ENCODE results near the gene LATS2.

The LATS2 gene

GRCh38 chr13:21018220-21018619 is 43.2 kb downstream of the LATS2 start:
- FAIRE-seq (no peak), DNase-seq (ENCODE audit: low spot score) (no peak)

DNA sequence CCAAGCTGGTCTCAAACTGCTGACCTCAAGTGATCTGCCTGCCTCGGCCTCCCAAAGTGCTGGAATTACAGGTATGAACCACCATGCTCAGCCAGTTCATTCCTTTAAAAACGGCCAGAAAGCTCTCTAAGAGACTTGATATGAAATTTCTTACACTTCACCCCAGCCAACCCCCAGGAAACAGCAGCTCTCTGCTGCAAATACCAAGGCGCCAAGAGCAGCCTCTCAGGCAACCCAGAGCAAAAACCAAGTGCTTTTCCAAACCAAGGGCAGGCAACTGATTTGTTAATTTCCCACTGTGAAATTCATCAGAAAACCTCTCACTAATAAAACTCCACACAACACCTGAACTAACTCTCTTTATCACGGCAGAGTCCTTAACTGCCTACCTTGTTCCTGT is 44.9 kb downstream of the LATS2 start:
- no peak for FAIRE-seq

GRCh38 chr13:21015284-21015683 is 46.1 kb downstream of the LATS2 start:
- DNase-seq (ENCODE audit: low spot score) (peak; percentile 28), FAIRE-seq (no peak)

More for the DNA sequence above, 44.9 kb downstream of the LATS2 start:
- no peak for DNase-seq (ENCODE audit: low spot score)

GRCh38 chr13:21014502-21015170 is 46.8 kb downstream of the LATS2 start:
- peak; percentile 65 for DNase-seq (ENCODE audit: low spot score)
- peak; percentile 41 for FAIRE-seq

DNA sequence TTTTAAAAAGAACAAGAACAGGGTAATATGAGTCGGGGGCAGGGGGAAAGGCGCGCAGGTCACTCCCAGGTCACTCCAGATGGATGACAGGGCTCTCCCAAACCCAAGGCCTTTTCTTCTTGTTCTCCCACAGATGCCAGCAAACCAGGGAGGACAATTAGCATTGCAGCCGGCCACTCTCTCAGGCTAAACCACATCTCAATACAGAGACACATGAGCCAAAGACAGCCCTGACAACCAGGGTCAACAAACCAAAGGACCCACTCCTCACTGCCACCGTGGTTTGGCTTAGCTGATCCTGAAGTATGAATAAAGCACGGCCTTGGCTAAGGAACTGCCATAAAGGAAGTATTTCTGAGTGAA is 47.3 kb downstream of the LATS2 start:
- no peak for FAIRE-seq
- DNase-seq (ENCODE audit: low spot score): no peak

- DNase-seq (ENCODE audit: low spot score) (no peak), FAIRE-seq (no peak)
These were observed 47.7 kb downstream of the LATS2 start for GRCh38 chr13:21013682-21014038.

- FAIRE-seq: no peak
- DNase-seq (ENCODE audit: low spot score): peak; percentile 39
These were observed 48.3 kb downstream of the LATS2 start for GRCh38 chr13:21012841-21013681.

DNA sequence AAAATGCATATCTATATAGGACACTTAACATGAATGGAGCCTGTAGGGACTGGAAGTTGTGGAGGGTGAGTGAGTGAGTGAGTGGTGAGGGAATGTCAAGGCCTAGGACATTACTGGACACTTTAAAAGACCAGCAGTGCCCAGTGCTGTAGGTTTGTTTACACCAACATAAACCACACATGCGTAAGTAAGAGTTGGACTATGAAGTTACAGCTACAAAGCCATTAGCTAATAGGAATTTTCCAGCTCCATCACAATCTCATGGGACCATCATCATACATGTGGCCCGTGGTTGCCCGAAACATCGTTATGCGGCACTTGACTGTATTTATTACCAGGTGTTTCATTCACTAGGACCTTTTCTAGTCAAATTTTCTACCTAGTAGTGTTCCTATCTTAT is 49.2 kb downstream of the LATS2 start:
- no peak for DNase-seq (ENCODE audit: low spot score)
- FAIRE-seq: no peak

GRCh38 chr13:21011378-21011777 is 50.0 kb downstream of the LATS2 start:
- FAIRE-seq: peak; percentile 74
- peak; percentile 37 for DNase-seq (ENCODE audit: low spot score)

GRCh38 chr13:21010621-21011020 is 50.8 kb downstream of the LATS2 start:
- no peak for FAIRE-seq
- no peak for DNase-seq (ENCODE audit: low spot score)

DNA sequence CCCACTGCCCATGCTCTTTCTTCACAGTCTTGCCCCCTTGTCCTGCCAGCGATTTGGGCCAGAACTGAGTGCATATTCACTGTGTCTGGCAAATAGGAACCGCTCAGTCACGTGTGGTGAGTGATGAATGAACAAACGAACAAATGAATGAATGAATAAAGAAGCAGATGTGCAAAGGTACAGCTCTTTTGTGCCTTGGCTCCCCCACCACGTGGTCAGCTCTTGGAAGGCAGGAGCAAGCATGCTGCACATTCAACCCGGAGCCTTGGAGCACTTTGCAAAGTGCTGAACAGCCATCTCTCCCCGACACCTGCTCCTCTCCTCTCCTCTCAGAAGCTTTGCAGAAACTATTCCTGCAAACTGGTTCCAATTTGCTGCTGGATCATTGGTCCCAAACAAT is 52.4 kb downstream of the LATS2 start:
- FAIRE-seq (no peak), DNase-seq (ENCODE audit: low spot score) (no peak)

DNA sequence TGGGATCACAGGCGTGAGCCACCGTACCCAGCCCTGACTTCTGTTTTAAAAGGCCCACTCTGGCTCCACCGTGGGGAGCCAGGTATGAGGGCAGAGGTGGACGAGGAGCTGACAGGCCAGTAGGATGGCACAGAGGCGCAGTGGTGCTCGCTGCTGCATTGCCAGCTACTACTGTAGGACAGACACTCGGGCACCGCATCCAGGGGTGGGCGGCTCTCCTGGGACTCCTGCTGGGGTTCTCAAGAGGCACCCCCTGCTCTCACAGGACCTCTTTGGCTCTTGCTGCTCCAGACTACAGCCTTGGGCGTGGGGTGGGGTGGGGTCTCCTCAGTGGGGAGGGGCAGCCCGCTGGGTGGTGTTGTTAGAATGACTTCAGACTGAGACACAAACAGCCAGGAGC is 53.4 kb downstream of the LATS2 start:
- FAIRE-seq (no peak), DNase-seq (ENCODE audit: low spot score) (no peak)

GRCh38 chr13:21006141-21007005 is 55.0 kb downstream of the LATS2 start:
- FAIRE-seq (no peak), DNase-seq (ENCODE audit: low spot score) (no peak)

DNA sequence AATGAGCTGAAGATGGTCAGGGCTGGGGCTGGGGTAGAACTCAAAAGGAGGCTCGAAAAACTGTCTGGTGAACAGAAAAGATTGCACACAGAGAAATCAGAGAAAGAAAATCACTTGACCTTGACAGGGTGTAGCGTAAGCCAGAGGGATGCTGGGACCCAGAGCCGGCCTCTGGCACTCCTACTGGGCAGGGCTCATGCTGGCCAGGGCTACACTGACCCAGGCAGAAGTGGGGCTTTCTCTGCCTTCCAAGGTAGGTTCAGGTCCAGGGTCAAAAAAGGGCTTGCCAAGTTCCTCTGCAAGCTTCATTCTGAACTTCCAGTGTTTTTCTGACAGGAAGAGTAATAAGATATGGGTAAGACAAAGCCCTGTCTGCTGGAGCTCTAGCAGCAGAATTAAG is 56.2 kb downstream of the LATS2 start:
- DNase-seq (ENCODE audit: low spot score) (no peak), FAIRE-seq (no peak)

DNA sequence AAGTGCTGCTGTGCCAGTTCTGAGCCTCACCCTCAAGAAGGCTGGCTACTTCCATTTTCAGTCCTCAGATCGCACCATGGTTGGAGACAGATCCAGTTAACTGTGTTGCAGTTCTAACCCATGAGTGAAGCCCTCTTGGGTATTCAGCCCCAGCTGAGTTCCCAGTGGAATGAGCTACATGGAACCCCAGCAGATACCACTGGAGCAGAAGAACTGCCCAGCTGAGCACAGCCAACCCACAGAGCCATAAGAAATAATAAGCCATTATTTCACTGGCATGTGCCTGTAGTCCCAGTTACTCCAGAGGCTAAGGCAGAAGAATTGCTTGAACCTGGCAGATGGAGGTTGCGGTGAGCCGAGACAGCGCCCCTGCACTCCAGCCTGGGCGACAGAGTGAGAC is 59.9 kb downstream of the LATS2 start:
- no peak for FAIRE-seq
- no peak for DNase-seq (ENCODE audit: low spot score)

GRCh38 chr13:21000647-21001046 is 60.7 kb downstream of the LATS2 start:
- DNase-seq (ENCODE audit: low spot score) (no peak), FAIRE-seq (no peak)

GRCh38 chr13:20998649-20999415 is 62.6 kb downstream of the LATS2 start:
- FAIRE-seq (no peak), DNase-seq (ENCODE audit: low spot score) (no peak)

DNA sequence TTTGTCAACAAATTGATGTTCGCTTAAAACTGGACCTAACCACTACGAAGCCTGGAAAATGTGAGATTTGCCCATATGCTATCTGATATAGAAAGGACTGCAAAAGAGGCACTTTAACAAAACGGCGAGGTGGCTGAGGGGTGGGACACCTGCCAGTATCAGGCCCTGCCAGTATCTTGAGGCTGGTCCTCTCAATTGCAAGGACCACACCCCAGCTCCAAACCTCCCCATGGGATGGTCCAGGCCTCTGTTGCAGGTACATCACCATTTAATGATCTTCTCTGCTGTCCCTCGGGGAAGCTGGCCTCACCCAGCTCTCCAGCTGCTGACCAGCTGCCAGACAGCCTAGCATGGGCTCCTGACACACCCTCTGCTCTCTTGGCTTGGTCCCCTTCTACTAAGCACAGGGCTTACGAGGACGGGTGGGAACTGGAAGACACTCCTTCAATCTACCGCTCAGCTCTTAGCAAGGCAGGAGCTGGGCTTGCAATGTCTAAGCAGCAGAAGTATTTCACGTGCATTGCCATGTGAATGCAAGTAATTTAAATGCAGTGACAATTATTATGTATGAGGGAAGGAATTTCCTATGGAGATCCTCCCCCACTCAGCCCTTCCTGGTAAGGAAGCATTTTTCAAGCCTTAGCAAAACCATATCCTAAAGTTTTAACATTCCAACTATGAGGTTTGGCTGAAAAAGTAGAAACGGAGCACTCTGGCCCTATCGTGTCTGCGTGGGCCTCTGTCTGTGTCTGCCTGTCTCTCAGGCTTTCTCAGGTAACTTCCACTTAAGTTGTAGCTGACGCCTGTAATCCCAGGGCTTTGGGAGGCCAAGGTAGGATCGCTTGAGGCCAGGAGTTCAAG is 63.9 kb downstream of the LATS2 start:
- FAIRE-seq: no peak
- peak; percentile 71 for DNase-seq (ENCODE audit: low spot score)

DNA sequence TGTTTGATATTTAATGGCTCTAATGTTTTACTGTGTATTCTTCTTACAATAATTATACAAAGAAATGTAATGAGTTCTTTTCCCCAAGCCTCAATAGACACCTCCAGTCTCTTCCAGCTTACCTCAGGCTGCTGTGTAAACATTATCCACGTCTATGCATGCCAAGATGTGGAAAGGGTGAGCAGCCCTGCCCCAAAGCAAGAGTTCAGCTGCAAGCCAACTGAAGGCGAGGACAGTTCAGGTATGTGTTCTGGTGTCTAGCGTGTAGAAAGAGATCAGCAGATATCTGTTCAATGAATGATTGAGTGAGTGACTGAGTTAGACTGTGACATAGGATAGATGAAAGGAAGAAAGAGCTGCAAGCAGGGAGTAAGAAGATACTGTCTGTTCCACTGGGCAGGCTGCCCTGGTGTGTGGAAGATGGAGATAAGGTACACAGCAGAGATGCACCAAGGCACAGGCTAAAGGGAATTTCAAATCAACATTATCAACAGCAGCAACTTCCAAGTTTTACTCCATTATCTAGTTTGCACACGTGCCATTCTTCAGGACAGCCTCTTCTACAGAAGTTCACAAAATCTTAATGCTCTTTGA is 66.0 kb downstream of the LATS2 start:
- DNase-seq (ENCODE audit: low spot score) (no peak), FAIRE-seq (no peak)

DNA sequence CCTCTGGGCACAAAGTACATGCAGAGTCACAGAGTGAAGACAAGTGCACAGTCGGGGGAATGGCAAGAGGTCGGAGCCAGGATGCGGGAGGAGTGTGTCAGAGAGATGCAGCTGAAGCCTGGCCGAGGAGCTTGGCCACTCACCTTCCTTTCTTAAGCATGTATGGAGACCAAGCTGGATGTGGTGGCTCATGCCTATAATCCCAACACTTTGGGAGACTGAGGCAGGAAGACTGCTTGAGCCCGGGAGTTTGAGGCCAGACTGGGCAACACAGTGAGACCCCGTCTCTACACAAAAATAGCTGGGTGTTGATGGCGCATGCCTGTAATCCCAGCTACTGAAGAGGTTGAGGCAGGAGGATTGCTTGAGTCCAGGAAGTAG is 67.0 kb downstream of the LATS2 start:
- FAIRE-seq (no peak), DNase-seq (ENCODE audit: low spot score) (no peak)
